DND-41 (cell line): ENCODE results near the gene TNIK.

ENCODE experiments used
- ATAC-seq: fragments of 200-7000 bp; cut with Tn5 transposase; 3 replicates; pipeline ENCODE4 v1.9.1; 2021; ENCODE audit warnings: low read depth; ENCODE audit not compliant: insufficient read depth
- DNase-seq: peaks from one replicate; pipeline ENCODE4 v3.0.0-alpha.2; 2020
- H2AFZ ChIP-seq: 2 replicates; pipeline ENCODE4 v1.6.0; 2012; ENCODE audit warnings: low read depth, low read length
- H3K27ac ChIP-seq: 2 replicates; pipeline ENCODE4 v1.5.1; 2012; ENCODE audit warnings: low read length, inconsistent platforms
- H3K27me3 ChIP-seq: fragments of 200-600 bp; sonication (generic); 2 replicates; pipeline ENCODE4 v1.6.0; 2012; ENCODE audit warnings: low read length, mild to moderate bottlenecking, inconsistent platforms; ENCODE audit not compliant: insufficient read depth, poor library complexity
- H3K36me3 ChIP-seq: 2 replicates; pipeline ENCODE4 v1.5.1; 2012; ENCODE audit warnings: low read length, inconsistent platforms; ENCODE audit not compliant: insufficient read depth
- H3K4me1 ChIP-seq: 2 replicates; pipeline ENCODE4 v1.5.1; 2012; ENCODE audit warnings: mild to moderate bottlenecking, low read length; ENCODE audit not compliant: insufficient read depth
- H3K4me2 ChIP-seq: 2 replicates; pipeline ENCODE4 v1.6.0; 2012; ENCODE audit warnings: mild to moderate bottlenecking, moderate library complexity, low read length, inconsistent platforms; ENCODE audit not compliant: insufficient read depth
- H3K4me3 ChIP-seq, 2 experiments: fragments of 200-600 bp in 1 of 2; shearing (Covaris generic) in 1 of 2; 2 replicates each; pipeline ENCODE4 v1.5.1; 2012 to 2016; ENCODE audit warnings: inconsistent platforms in 2 of 2, low read length in 2 of 2, mild to moderate bottlenecking in 2 of 2, low read depth in 1 of 2, moderate library complexity in 1 of 2
- H3K79me2 ChIP-seq: 2 replicates; pipeline ENCODE4 v1.6.0; 2012; ENCODE audit warnings: low read length, inconsistent platforms; ENCODE audit not compliant: insufficient read depth
- H3K9ac ChIP-seq: 2 replicates; pipeline ENCODE4 v1.6.0; 2012; ENCODE audit warnings: low read depth, mild to moderate bottlenecking, inconsistent platforms, low read length, moderate library complexity
- H3K9me3 ChIP-seq: 2 replicates; pipeline ENCODE4 v1.5.1; 2012; ENCODE audit warnings: low read length, moderate library complexity, mild to moderate bottlenecking, inconsistent platforms; ENCODE audit not compliant: insufficient read depth, severe bottlenecking
- H4K20me1 ChIP-seq: 2 replicates; pipeline ENCODE4 v1.6.0; 2012; ENCODE audit warnings: low read length; ENCODE audit not compliant: insufficient read depth
- CTCF ChIP-seq: IDR thresholded peaks from 2 replicates; pipeline ENCODE4 v1.5.1; 2012; ENCODE audit warnings: borderline replicate concordance, low read length, moderate library complexity, mild to moderate bottlenecking; ENCODE audit not compliant: poor library complexity, severe bottlenecking; ENCODE audit errors: extremely low read depth
- EZH2 ChIP-seq: IDR thresholded peaks from 3 replicates; pipeline ENCODE4 v1.6.1; 2012; ENCODE audit warnings: borderline replicate concordance, low read depth, mild to moderate bottlenecking, moderate library complexity, low read length, inconsistent platforms; ENCODE audit not compliant: severe bottlenecking

The TNIK gene

GRCh38 chr3:171213178-171213577 is 247.0 kb downstream of the TNIK start:
- TF ChIP-seq EZH2 = no peak
- no peak for TF ChIP-seq CTCF
- H3K9ac ChIP-seq = no peak overlapping the region
- no peaks in the 10 kb centered on the region for H3K79me2 ChIP-seq
- no peak overlapping the region for H3K4me3 ChIP-seq
- ATAC-seq = no peak
- no peak overlapping the region for H2AFZ ChIP-seq
- H3K27me3 ChIP-seq = no peaks in the 10 kb centered on the region
- DNase-seq = no peak
- no peaks in the 10 kb centered on the region for H4K20me1 ChIP-seq
- no peak overlapping the region for H3K4me2 ChIP-seq
- no peak overlapping the region for H3K27ac ChIP-seq
- no peaks in the 10 kb centered on the region for H3K4me1 ChIP-seq
- H3K36me3 ChIP-seq = no peaks in the 10 kb centered on the region
- no peaks in the 10 kb centered on the region for H3K9me3 ChIP-seq

GRCh38 chr3:171212648-171213047 is 247.6 kb downstream of the TNIK start:
- no peak for TF ChIP-seq EZH2
- TF ChIP-seq CTCF = no peak
- ATAC-seq (no peak), DNase-seq (no peak)
- Histone ChIP-seq H3K9me3 (no peaks in the 10 kb centered on the region), H3K4me2 (no peak overlapping the region), H3K9ac (no peak overlapping the region), H3K27me3 (no peaks in the 10 kb centered on the region), H3K79me2 (no peaks in the 10 kb centered on the region), H3K4me1 (no peaks in the 10 kb centered on the region), H3K36me3 (no peaks in the 10 kb centered on the region), H4K20me1 (no peaks in the 10 kb centered on the region), H3K4me3 (no peak overlapping the region), H2AFZ (no peak overlapping the region), H3K27ac (no peak overlapping the region)

GRCh38 chr3:171206283-171206682 is 253.9 kb downstream of the TNIK start:
- Histone ChIP-seq H3K4me2 (no peak overlapping the region), H3K4me3 (no peak overlapping the region), H4K20me1 (no peaks in the 10 kb centered on the region), H2AFZ (no peak overlapping the region), H3K9me3 (no peaks in the 10 kb centered on the region), H3K27ac (no peak overlapping the region), H3K9ac (no peak overlapping the region), H3K36me3 (no peaks in the 10 kb centered on the region), H3K4me1 (no peaks in the 10 kb centered on the region), H3K27me3 (no peaks in the 10 kb centered on the region), H3K79me2 (no peaks in the 10 kb centered on the region)
- DNase-seq (no peak), ATAC-seq (no peak)
- TF ChIP-seq EZH2 (no peak), CTCF (no peak)

GRCh38 chr3:171204942-171205341 is 255.3 kb downstream of the TNIK start:
- Histone ChIP-seq H4K20me1 (no peaks in the 10 kb centered on the region), H3K9ac (no peak overlapping the region), H3K4me3 (no peak overlapping the region), H2AFZ (no peak overlapping the region), H3K27me3 (no peaks in the 10 kb centered on the region), H3K79me2 (no peaks in the 10 kb centered on the region), H3K4me2 (no peak overlapping the region), H3K4me1 (no peaks in the 10 kb centered on the region), H3K27ac (no peak overlapping the region), H3K9me3 (no peaks in the 10 kb centered on the region), H3K36me3 (no peaks in the 10 kb centered on the region)
- TF ChIP-seq EZH2 (no peak), CTCF (no peak)
- no peak for DNase-seq
- ATAC-seq = no peak
